Tibial nerve (tissue), 4 donors: ENCODE results near the gene FARP1. TPM values are rescaled to one million over a fixed set of nuclear protein-coding genes. Genes with fewer than 3 reads are reported as not detected.

Experiments
- DNase-seq, 2 donors: peaks; one replicate each; pipeline ENCODE4 v3.0.0-alpha.2; 2019; ENCODE audit warnings: low spot score in 2 of 2
- H3K27ac ChIP-seq, 4 donors: fragments of 200-600 bp; sonication (generic) in 3 of 4; one replicate each; pipeline ENCODE4 v1.5.1; 2017 to 2019; ENCODE audit warnings: mild to moderate bottlenecking in 1 of 4
- H3K27me3 ChIP-seq, 2 donors: fragments of 200-600 bp; sonication (generic) in 1 of 2; one replicate each; pipeline versions ENCODE4 v1.5.1 to v1.6.0; 2017 to 2019
- H3K36me3 ChIP-seq, 3 donors: fragments of 200-600 bp; sonication (generic); one replicate each; pipeline ENCODE4 v1.5.1; 2018 to 2019
- H3K4me1 ChIP-seq, 4 donors: fragments of 200-600 bp; sonication (generic) in 3 of 4; one replicate each; pipeline ENCODE4 v1.5.1; 2017 to 2019
- H3K4me3 ChIP-seq, 4 donors: fragments of 200-600 bp; sonication (generic) in 3 of 4; one replicate each; pipeline ENCODE4 v1.5.1; 2017 to 2019; ENCODE audit warnings: mild to moderate bottlenecking in 1 of 4, moderate library complexity in 1 of 4
- H3K9me3 ChIP-seq, 4 donors: fragments of 200-600 bp; sonication (generic) in 3 of 4; one replicate each; pipeline ENCODE4 v1.5.1; 2017 to 2019
- EP300 ChIP-seq, 2 donors: sonication (generic); formaldehyde crosslinking; IDR thresholded peaks; one replicate each; pipeline ENCODE4 v1.6.1; 2017; ENCODE audit warnings: antibody characterized with exemption in 2 of 2, mild to moderate bottlenecking in 1 of 2
- POLR2A ChIP-seq, 2 donors: fragments of 450-650 bp; IDR thresholded peaks; one replicate each; pipeline ENCODE4 v1.6.1; 2017; ENCODE audit warnings: antibody characterized with exemption in 2 of 2, mild to moderate bottlenecking in 2 of 2, moderate library complexity in 2 of 2
- WGBS, 2 donors: methylation state at CpG; one replicate each; pipeline ENCODE4 v1.1.5; 2018; 5-methylcytosine and 5-hydroxymethylcytosine counted together
- total RNA-seq, 4 donors: library from RNA; depleted of rRNA; stranded (reverse); fragments of >200 nt; gene quantifications; one replicate each; pipeline ENCODE4 v1.1.0, GENCODE V29; 2016
- TF ChIP-seq, protein P1 (sequence below), 5 experiments: fragments of 200-600 bp in 3 of 5; fragments of 450-650 bp in 2 of 5; sonication (generic) in 3 of 5; IDR thresholded peaks; one replicate each; pipeline ENCODE4 v1.5.1; 2016 to 2019; ENCODE audit warnings: antibody characterized with exemption in 5 of 5, mild to moderate bottlenecking in 3 of 5, moderate library complexity in 2 of 5

FARP1 gene
- total RNA-seq, 4 donors from 2014 or later = 21.4 to 28.5 (median 24.9) TPM

DNA sequence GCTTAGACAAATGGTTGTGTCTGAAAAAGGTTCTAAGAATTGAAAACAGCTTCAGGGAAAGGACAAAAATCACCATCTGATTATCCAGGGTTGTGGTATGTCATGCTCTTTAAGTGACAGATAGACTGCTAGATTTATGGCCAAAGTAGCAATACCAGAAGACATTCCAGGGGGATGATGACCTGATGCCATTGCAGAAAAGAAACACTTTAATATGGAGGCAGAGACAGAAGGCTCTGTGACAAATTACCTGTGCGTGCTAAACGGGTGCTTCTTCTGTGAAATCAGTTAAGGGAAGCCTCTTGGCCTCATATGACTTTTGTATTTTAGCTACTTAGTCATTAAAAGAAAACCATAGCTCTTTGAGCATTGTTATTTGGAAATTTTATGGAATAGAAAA, 178.5 kb downstream of the FARP1 start:
- Histone ChIP-seq H3K4me3 (no peak overlapping the region), H3K27me3 (no peaks in the 10 kb centered on the region), H3K36me3 (no peaks in the 10 kb centered on the region), H3K27ac (no peak overlapping the region), H3K9me3 (no peaks in the 10 kb centered on the region), H3K4me1 (peaks cover 0 to 19% (median 0%) of the 10 kb centered on the region in 4 donors)
- DNase-seq = no peak
- WGBS, 2 donors = 91 to 96% methylated on average over 2 of the region's 2 CpGs
- no peak for TF ChIP-seq EP300 (IDR thresholded peaks at IDR 0.05)

DNA sequence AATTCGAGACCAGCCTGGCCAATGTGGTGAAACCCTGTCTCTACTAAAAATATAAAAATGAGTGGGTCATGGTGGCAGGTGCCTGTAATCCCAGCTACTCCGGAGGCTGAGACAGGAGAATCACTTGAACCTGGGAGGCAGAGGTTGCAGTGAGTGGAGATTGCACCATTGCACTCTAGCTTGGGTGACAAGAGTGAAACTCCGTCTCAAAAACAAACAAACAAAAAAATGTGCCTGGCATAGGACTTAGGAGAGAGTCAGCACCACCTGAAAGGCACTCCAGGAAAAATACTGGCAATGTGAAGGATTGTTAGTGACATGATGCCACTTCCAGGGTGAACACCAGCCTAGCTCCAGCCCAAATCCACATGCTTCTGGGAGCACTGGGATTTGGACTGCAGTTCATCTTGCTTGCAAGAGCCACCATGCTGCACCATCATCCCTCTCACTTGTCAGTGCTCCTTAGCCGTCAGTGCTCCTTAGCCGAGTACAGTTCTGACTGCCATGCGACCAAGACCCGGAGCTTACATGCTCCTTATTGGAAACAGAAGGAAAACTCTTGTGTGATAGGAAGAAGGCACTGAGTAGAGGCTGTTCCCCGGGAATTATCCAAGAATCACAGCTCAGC, 179.3 kb downstream of the FARP1 start:
- no peaks in the 10 kb centered on the region for H3K27me3 ChIP-seq
- no peaks in the 10 kb centered on the region for H3K36me3 ChIP-seq
- no peak overlapping the region for H3K27ac ChIP-seq
- no peak overlapping the region for H3K4me3 ChIP-seq
- H3K4me1 ChIP-seq = peaks cover 0 to 22% (median 0%) of the 10 kb centered on the region in 4 donors
- TF ChIP-seq EP300 (IDR thresholded peaks at IDR 0.05) (no peak), POLR2A (IDR thresholded peaks at IDR 0.05) (no peak)
- TF ChIP-seq, protein P1, sequence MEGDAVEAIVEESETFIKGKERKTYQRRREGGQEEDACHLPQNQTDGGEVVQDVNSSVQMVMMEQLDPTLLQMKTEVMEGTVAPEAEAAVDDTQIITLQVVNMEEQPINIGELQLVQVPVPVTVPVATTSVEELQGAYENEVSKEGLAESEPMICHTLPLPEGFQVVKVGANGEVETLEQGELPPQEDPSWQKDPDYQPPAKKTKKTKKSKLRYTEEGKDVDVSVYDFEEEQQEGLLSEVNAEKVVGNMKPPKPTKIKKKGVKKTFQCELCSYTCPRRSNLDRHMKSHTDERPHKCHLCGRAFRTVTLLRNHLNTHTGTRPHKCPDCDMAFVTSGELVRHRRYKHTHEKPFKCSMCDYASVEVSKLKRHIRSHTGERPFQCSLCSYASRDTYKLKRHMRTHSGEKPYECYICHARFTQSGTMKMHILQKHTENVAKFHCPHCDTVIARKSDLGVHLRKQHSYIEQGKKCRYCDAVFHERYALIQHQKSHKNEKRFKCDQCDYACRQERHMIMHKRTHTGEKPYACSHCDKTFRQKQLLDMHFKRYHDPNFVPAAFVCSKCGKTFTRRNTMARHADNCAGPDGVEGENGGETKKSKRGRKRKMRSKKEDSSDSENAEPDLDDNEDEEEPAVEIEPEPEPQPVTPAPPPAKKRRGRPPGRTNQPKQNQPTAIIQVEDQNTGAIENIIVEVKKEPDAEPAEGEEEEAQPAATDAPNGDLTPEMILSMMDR (IDR thresholded peaks at IDR 0.05) = no peak
- no peaks in the 10 kb centered on the region for H3K9me3 ChIP-seq
- 88 to 90% methylated on average over 8 of the region's 8 CpGs for WGBS, 2 donors
- no peak for DNase-seq

DNA sequence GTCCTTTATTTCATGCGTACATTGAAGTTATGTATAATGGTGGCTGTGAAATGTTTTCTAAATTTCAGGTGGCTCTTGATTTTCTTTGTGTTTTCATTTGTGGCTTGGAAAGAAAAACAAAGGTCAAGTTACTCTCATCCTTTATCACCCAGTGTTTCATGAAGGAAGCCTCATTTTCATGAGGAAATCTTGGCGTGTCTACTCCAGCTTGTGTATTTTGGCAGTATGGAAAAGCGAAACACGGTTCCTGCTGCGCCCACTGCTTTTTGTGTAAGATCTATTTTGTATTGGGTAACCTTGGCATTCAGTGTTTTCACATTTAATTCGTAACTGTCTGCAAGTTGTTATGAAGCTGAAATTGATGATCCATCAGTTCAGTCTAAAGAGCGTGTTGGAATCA, 181.2 kb downstream of the FARP1 start:
- TF ChIP-seq, protein P1 (IDR thresholded peaks at IDR 0.05) = no peak
- peak in 1 of 2 donors; percentile 79 for TF ChIP-seq EP300 (IDR thresholded peaks at IDR 0.05)
- H3K27ac ChIP-seq = no peak overlapping the region
- H3K27me3 ChIP-seq = no peaks in the 10 kb centered on the region
- peak in 1 of 2 donors; percentile 45 for DNase-seq
- H3K36me3 ChIP-seq = no peaks in the 10 kb centered on the region
- 46 to 63% methylated on average over 7 of the region's 7 CpGs for WGBS, 2 donors
- H3K4me3 ChIP-seq = no peak overlapping the region
- H3K4me1 ChIP-seq = peaks cover 0 to 35% (median 0%) of the 10 kb centered on the region in 4 donors
- no peaks in the 10 kb centered on the region for H3K9me3 ChIP-seq

DNA sequence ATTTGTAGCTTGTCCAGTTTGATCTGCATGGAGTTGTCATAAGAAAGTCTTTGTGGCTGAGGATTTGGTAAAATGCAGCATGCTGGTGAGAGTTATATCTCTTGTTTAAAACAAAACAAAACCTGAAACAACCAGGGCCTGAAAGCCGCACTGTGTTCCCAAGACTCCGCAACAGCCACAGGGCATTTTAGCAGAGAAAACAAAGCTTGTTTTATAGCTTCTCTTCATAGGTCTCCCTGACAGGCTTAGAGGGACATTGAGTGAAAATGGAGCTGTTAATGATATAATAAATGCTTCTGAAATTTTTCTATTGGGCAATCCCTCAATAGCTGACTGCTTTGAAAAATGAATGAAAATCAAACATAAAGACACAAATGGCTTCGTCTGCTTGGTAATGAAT, 182.8 kb downstream of the FARP1 start:
- DNase-seq = no peak
- WGBS, 2 donors = 72 to 91% methylated on average over 3 of the region's 3 CpGs
- Histone ChIP-seq H3K27ac (no peak overlapping the region), H3K4me3 (no peak overlapping the region), H3K27me3 (no peaks in the 10 kb centered on the region), H3K36me3 (no peaks in the 10 kb centered on the region), H3K9me3 (no peaks in the 10 kb centered on the region), H3K4me1 (peaks cover 0 to 35% (median 0%) of the 10 kb centered on the region in 4 donors)
- TF ChIP-seq POLR2A (IDR thresholded peaks at IDR 0.05) = no peak
- TF ChIP-seq, protein P1 (IDR thresholded peaks at IDR 0.05) = no peak
- TF ChIP-seq EP300 (IDR thresholded peaks at IDR 0.05) = no peak

DNA sequence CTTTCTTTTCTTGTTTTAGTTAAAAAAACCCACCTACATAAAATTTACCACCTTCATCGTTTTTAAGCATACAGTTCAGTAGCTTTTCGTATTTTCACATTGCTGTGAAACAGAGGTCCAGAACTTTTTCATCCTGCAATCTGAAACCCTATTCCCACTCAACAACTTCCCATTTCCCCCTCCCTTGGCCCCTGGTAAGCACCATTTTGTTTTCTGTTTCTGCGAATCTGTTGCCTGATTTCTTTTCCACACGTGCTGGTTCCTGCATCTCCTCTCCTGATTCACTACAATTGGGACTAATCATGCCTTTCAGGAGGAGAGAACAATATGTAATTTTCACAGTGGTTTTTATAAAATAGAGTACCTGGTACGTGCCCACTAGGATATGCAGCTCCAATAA, 183.4 kb downstream of the FARP1 start:
- H3K27ac ChIP-seq = no peak overlapping the region
- TF ChIP-seq, protein P1 (IDR thresholded peaks at IDR 0.05) = no peak
- TF ChIP-seq EP300 (IDR thresholded peaks at IDR 0.05) (no peak), POLR2A (IDR thresholded peaks at IDR 0.05) (no peak)
- WGBS, 2 donors = 76 to 91% methylated on average over 5 of the region's 5 CpGs
- no peaks in the 10 kb centered on the region for H3K36me3 ChIP-seq
- H3K4me3 ChIP-seq = no peak overlapping the region
- H3K4me1 ChIP-seq = peaks cover 0 to 35% (median 0%) of the 10 kb centered on the region in 4 donors
- no peaks in the 10 kb centered on the region for H3K27me3 ChIP-seq
- no peak for DNase-seq
- H3K9me3 ChIP-seq = no peaks in the 10 kb centered on the region
